Activated T-cell treated with anti-CD3 and anti-CD28 coated beads, Interleukin-2, amount 50 U/mL, for 72 hours (primary cell): ENCODE measurements around the gene ZNF618. TPM values are rescaled to one million over a fixed set of nuclear protein-coding genes. Genes with fewer than 3 reads are reported as not detected.

ENCODE experiments used
- ATAC-seq, 2 donors: fragments of 150-1000 bp; cut with Tn5 transposase; replicated peaks in 1 of 2; 2 replicates each; pipeline ENCODE4 v1.10.0; 2021; ENCODE audit warnings: moderate library complexity in 2 of 2, mild to moderate bottlenecking in 1 of 2
- DNase-seq, 2 donors: peaks; one replicate each; pipeline ENCODE4 v3.0.0; 2021 to 2022; ENCODE audit warnings: mixed read lengths in 1 of 2
- H3K27ac Mint-ChIP-seq: one replicate; pipeline ENCODE4 v1.8.0; 2022; ENCODE audit warnings: mild to moderate bottlenecking, moderate library complexity, mixed read lengths
- H3K27me3 Mint-ChIP-seq: one replicate; pipeline ENCODE4 v1.8.0; 2022; ENCODE audit warnings: low read depth, mixed read lengths
- H3K36me3 Mint-ChIP-seq, 2 donors: one replicate each; pipeline ENCODE4 v1.8.0; 2022; ENCODE audit warnings: mixed read lengths in 2 of 2, mild to moderate bottlenecking in 1 of 2; ENCODE audit not compliant: insufficient read depth in 2 of 2
- H3K4me1 Mint-ChIP-seq: one replicate; pipeline ENCODE4 v1.8.0; 2022; ENCODE audit warnings: low read depth, mixed read lengths
- H3K4me3 Mint-ChIP-seq, 2 donors: one replicate each; pipeline ENCODE4 v1.8.0; 2022; ENCODE audit warnings: mild to moderate bottlenecking in 2 of 2, mixed read lengths in 2 of 2, moderate library complexity in 2 of 2
- H3K9me3 Mint-ChIP-seq, 2 donors: one replicate each; pipeline ENCODE4 v1.8.0; 2022; ENCODE audit warnings: mixed read lengths in 2 of 2
- total RNA-seq, 2 donors: library from RNA; stranded (reverse); gene quantifications; one replicate each; pipeline ENCODE4 v1.2.3, GENCODE V29; 2022

The ZNF618 gene
- total RNA-seq, 2 donors from 2014 or later: 0.23 to 0.62 TPM

DNA sequence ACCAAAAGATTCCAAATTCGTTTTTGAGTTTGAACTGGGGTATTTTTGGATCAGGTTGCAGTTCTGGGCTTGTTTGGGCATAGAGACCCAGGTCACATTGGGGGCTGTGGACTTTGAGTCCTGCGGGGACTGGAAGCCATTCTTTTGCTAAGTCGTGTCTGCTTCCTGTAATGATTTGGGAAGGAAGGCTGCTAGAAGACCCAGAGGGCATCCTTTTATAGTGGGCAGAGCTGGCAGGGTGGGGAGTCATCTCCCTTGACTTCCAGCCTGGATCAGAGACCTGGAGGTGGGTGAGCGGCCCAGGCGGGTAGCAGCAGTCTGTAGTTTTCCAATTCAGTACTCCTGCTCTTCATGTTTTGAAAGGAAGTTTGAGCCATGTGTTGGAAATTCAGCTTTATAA, 11.3 kb downstream of the ZNF618 start:
- DNase-seq (no peak), ATAC-seq (no peak)
- no peak overlapping the region for H3K27ac Mint-ChIP-seq
- H3K36me3 Mint-ChIP-seq: peaks cover 0 to 1% of the 10 kb centered on the region in 2 donors
- no peaks in the 10 kb centered on the region for H3K27me3 Mint-ChIP-seq
- H3K4me1 Mint-ChIP-seq: peaks cover 22% of the 10 kb centered on the region
- H3K9me3 Mint-ChIP-seq: no peaks in the 10 kb centered on the region
- no peak overlapping the region for H3K4me3 Mint-ChIP-seq

GRCh38 chr9:113888336-113888735, 12.2 kb downstream of the ZNF618 start:
- DNase-seq: no peak
- H3K27ac Mint-ChIP-seq: no peak overlapping the region
- no peaks in the 10 kb centered on the region for H3K9me3 Mint-ChIP-seq
- H3K36me3 Mint-ChIP-seq: peaks cover 0 to 1% of the 10 kb centered on the region in 2 donors
- peaks cover 22% of the 10 kb centered on the region for H3K4me1 Mint-ChIP-seq
- H3K27me3 Mint-ChIP-seq: no peaks in the 10 kb centered on the region
- H3K4me3 Mint-ChIP-seq: no peak overlapping the region
- no peak for ATAC-seq

DNA sequence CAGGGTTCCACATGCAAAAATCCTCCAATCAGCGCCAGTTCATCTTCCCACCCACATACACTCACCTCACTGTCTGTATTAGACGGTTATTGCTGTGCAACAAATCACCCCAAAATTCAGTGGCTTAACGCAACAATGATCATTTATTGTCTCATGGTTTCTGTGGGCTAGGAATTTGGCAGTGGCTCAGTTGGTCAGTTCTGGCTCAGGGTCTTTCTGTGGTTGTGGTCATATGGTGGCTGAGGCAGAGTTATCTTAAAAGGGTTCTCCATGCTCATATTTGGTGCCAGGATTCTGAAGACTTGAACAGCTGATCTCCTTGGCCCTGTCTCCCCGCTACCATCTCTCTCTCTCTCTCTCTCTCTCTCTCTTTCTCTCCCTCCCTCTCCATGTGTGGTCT, 12.9 kb downstream of the ZNF618 start:
- ATAC-seq: no peak
- peaks cover 22% of the 10 kb centered on the region for H3K4me1 Mint-ChIP-seq
- peaks cover 0 to 1% of the 10 kb centered on the region in 2 donors for H3K36me3 Mint-ChIP-seq
- H3K27me3 Mint-ChIP-seq: no peaks in the 10 kb centered on the region
- no peaks in the 10 kb centered on the region for H3K9me3 Mint-ChIP-seq
- no peak overlapping the region for H3K27ac Mint-ChIP-seq
- H3K4me3 Mint-ChIP-seq: no peak overlapping the region
- no peak for DNase-seq

- Mint-ChIP-seq H3K27me3 (no peaks in the 10 kb centered on the region), H3K4me1 (peaks cover 18% of the 10 kb centered on the region), H3K36me3 (peaks cover 0 to 1% of the 10 kb centered on the region in 2 donors), H3K27ac (no peak overlapping the region), H3K9me3 (no peaks in the 10 kb centered on the region), H3K4me3 (no peak overlapping the region)
- no peak for DNase-seq
- ATAC-seq: no peak
These were observed 14.6 kb downstream of the ZNF618 start for GRCh38 chr9:113890704-113891103.

- peaks cover 0 to 1% of the 10 kb centered on the region in 2 donors for H3K36me3 Mint-ChIP-seq
- H3K4me1 Mint-ChIP-seq: no peaks in the 10 kb centered on the region
- no peak overlapping the region for H3K4me3 Mint-ChIP-seq
- DNase-seq: no peak
- ATAC-seq: no peak
- no peaks in the 10 kb centered on the region for H3K9me3 Mint-ChIP-seq
- H3K27ac Mint-ChIP-seq: no peak overlapping the region
- no peaks in the 10 kb centered on the region for H3K27me3 Mint-ChIP-seq
These were observed 16.9 kb downstream of the ZNF618 start for GRCh38 chr9:113892861-113893491.

DNA sequence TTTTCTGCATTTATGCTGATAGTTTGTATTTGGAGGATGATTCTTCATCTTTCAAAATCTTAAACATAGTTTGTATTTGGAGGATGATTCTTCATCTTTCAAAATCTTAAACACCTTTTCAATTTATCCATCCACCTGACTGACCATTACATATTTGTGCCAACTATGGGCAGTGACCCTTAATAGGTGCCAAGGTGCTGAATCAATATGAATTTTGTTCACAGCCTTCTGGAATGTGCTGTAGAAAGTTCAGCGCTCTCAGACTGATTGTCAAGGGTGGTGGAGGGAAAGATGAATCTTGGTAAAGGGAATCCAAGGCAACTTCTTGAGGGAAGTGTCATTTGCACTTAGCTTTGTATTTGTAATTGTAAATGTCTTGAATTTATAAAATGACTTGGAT, 18.1 kb downstream of the ZNF618 start:
- ATAC-seq (no peak), DNase-seq (no peak)
- no peak overlapping the region for H3K27ac Mint-ChIP-seq
- H3K36me3 Mint-ChIP-seq: peaks cover 0 to 1% of the 10 kb centered on the region in 2 donors
- H3K9me3 Mint-ChIP-seq: peaks cover 0 to 1% of the 10 kb centered on the region in 2 donors
- H3K4me1 Mint-ChIP-seq: no peaks in the 10 kb centered on the region
- H3K4me3 Mint-ChIP-seq: no peak overlapping the region
- H3K27me3 Mint-ChIP-seq: no peaks in the 10 kb centered on the region

DNA sequence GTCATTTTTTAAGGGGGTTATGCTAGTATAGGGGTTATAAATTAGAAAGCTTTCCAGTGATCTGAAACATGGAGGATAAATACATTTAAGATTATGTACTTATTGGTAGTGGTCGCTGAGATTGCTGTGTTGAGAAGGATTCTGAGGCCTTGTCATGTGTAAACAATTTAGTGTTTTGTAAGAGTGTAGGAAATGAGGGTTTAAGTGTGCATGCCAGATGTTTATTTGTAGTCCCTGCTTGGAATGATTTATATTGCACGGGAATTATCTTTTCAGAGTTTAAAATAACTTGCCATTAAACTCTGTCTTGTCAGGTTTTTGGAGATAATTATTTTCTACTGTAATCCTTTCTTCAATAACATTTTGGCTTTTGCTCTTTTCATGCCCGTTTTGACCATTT, 19.4 kb downstream of the ZNF618 start:
- peaks cover 0 to 1% of the 10 kb centered on the region in 2 donors for H3K9me3 Mint-ChIP-seq
- no peaks in the 10 kb centered on the region for H3K27me3 Mint-ChIP-seq
- ATAC-seq: no peak
- H3K4me3 Mint-ChIP-seq: no peak overlapping the region
- no peak overlapping the region for H3K27ac Mint-ChIP-seq
- no peaks in the 10 kb centered on the region for H3K4me1 Mint-ChIP-seq
- no peak for DNase-seq
- H3K36me3 Mint-ChIP-seq: no peaks in the 10 kb centered on the region

GRCh38 chr9:113896713-113897112, 20.6 kb downstream of the ZNF618 start:
- H3K9me3 Mint-ChIP-seq: peaks cover 0 to 4% of the 10 kb centered on the region in 2 donors
- H3K36me3 Mint-ChIP-seq: no peaks in the 10 kb centered on the region
- no peaks in the 10 kb centered on the region for H3K4me1 Mint-ChIP-seq
- DNase-seq (no peak), ATAC-seq (no peak)
- H3K27me3 Mint-ChIP-seq: no peaks in the 10 kb centered on the region
- no peak overlapping the region for H3K4me3 Mint-ChIP-seq
- no peak overlapping the region for H3K27ac Mint-ChIP-seq

- Mint-ChIP-seq H3K4me3 (no peak overlapping the region), H3K36me3 (no peaks in the 10 kb centered on the region), H3K27me3 (no peaks in the 10 kb centered on the region), H3K9me3 (peaks cover 0 to 4% of the 10 kb centered on the region in 2 donors), H3K4me1 (no peaks in the 10 kb centered on the region), H3K27ac (no peak overlapping the region)
- no peak for DNase-seq
- ATAC-seq: no peak
These were observed 22.0 kb downstream of the ZNF618 start for GRCh38 chr9:113898151-113898550.

DNA sequence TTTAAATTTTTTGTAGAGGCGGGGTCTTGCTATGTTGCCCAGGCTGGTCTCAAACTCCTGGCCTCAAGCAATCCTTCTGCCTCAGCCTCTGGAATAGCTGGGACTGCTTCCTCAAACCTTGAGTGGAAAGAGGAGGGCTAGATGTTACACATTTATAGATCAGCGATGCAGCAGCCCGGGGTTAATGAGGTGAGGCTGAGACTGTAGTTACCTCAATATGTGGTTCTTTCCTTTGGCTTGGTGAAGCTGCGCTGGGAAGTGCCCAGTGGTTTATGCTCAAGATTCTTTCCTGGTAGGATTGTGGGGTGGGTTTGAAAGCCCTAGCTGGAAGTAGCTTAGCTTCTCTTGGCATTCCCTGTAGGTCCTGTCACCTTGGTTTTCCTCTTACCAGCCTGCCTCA, 22.5 kb downstream of the ZNF618 start:
- Mint-ChIP-seq H3K36me3 (no peaks in the 10 kb centered on the region), H3K4me1 (no peaks in the 10 kb centered on the region), H3K4me3 (no peak overlapping the region), H3K27me3 (no peaks in the 10 kb centered on the region), H3K9me3 (peaks cover 0 to 4% of the 10 kb centered on the region in 2 donors), H3K27ac (no peak overlapping the region)
- no peak for ATAC-seq
- DNase-seq: no peak

DNA sequence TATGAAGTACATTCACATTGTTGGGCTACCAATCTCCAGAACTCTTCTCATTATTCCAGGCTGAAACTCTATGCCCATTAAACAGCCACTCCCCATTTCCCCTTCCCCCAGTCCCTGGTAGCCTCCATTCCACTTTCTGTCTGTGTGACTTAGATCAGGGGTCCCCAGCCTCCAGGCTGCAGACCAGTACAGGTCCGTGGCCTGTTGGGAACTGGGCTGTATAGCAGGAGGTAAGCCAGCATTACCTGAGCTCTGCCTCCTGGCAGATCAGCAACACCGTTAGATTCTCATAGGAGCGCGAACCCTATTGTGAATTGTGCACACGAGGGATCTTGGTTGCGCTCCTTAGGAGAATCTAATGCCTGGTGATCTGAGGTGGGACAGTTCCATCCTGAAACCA, 23.1 kb downstream of the ZNF618 start:
- Mint-ChIP-seq H3K27me3 (no peaks in the 10 kb centered on the region), H3K4me1 (no peaks in the 10 kb centered on the region), H3K4me3 (no peak overlapping the region), H3K27ac (no peak overlapping the region), H3K36me3 (no peaks in the 10 kb centered on the region), H3K9me3 (peaks cover 0 to 7% of the 10 kb centered on the region in 2 donors)
- no peak for ATAC-seq
- no peak for DNase-seq

DNA sequence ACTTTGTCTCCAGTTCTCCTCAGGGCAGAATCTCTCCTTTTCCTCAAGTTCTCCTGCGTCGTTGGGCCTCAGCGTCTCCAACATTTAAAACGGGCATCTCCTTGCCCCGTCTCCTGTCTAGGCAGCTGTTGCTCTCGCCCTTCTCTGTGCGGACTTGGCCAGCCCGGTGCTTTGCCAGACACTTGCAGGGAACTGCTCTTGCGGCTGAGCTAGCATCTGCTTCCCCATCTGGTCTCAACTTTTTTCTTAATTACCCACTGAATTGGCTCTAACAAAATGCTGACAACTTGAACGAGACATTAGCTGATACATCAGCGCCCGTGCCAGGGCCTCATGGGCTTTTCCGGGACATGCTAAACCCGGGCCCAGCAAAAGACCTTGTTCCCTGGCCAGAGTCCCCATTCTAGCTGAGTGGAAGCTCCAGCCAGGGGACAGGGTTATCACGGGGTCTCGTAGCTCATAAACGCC, 25.1 kb downstream of the ZNF618 start:
- no peak overlapping the region for H3K4me3 Mint-ChIP-seq
- ATAC-seq (no peak), DNase-seq (no peak)
- no peaks in the 10 kb centered on the region for H3K4me1 Mint-ChIP-seq
- H3K27me3 Mint-ChIP-seq: no peaks in the 10 kb centered on the region
- no peak overlapping the region for H3K27ac Mint-ChIP-seq
- H3K36me3 Mint-ChIP-seq: no peaks in the 10 kb centered on the region
- peaks cover 1 to 7% of the 10 kb centered on the region in 2 donors for H3K9me3 Mint-ChIP-seq

- peak overlapping the region; percentile 43 for H3K27ac Mint-ChIP-seq
These were observed 27.5 kb downstream of the ZNF618 start for GRCh38 chr9:113903514-113904077.

More at GRCh38 chr9:113903514-113904077, 27.5 kb downstream of the ZNF618 start:
- Mint-ChIP-seq H3K27me3 (no peaks in the 10 kb centered on the region), H3K4me1 (no peaks in the 10 kb centered on the region), H3K4me3 (no peak overlapping the region), H3K36me3 (no peaks in the 10 kb centered on the region), H3K9me3 (peaks cover 1 to 5% of the 10 kb centered on the region in 2 donors)
- ATAC-seq (no peak), DNase-seq (no peak)
